Suppressor macrophage treated with lipopolysaccharide for 1 hour (primary cell): ENCODE data around the gene CD248.
"Not testable (repeated sequence)": the region's sequence is repeated elsewhere in the genome, so short reads cannot be mapped to it uniquely, and the experiment has no call there.

Experiments
- DNase-seq, 3 donors: peaks; one replicate each; pipeline ENCODE4 v3.0.0-alpha.2; 2020 to 2022

The CD248 gene, protein sequence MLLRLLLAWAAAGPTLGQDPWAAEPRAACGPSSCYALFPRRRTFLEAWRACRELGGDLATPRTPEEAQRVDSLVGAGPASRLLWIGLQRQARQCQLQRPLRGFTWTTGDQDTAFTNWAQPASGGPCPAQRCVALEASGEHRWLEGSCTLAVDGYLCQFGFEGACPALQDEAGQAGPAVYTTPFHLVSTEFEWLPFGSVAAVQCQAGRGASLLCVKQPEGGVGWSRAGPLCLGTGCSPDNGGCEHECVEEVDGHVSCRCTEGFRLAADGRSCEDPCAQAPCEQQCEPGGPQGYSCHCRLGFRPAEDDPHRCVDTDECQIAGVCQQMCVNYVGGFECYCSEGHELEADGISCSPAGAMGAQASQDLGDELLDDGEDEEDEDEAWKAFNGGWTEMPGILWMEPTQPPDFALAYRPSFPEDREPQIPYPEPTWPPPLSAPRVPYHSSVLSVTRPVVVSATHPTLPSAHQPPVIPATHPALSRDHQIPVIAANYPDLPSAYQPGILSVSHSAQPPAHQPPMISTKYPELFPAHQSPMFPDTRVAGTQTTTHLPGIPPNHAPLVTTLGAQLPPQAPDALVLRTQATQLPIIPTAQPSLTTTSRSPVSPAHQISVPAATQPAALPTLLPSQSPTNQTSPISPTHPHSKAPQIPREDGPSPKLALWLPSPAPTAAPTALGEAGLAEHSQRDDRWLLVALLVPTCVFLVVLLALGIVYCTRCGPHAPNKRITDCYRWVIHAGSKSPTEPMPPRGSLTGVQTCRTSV

DNA sequence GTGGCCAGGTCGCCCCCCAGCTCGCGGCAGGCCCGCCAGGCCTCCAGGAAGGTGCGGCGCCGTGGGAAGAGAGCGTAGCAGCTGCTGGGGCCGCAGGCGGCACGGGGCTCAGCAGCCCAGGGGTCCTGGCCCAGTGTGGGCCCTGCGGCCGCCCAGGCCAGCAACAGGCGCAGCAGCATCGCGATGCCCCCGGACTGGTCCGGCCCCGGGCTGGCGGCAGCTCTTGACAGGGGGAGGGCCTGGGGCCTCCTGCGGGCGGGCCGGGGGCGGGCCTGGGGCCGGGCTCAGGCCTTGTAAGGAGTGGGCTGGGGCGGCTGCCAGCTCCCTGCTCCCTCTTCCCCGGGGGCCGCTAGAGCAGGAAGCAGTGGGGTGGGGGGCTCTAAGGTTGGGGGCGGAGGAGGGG is at the start of gene CD248:
CD248 (minus strand) TSS at position 196 of the 403 bp plus-strand sequence; CDS start at position 179, 17 bp downstream.
- DNase-seq: no peak

DNA sequence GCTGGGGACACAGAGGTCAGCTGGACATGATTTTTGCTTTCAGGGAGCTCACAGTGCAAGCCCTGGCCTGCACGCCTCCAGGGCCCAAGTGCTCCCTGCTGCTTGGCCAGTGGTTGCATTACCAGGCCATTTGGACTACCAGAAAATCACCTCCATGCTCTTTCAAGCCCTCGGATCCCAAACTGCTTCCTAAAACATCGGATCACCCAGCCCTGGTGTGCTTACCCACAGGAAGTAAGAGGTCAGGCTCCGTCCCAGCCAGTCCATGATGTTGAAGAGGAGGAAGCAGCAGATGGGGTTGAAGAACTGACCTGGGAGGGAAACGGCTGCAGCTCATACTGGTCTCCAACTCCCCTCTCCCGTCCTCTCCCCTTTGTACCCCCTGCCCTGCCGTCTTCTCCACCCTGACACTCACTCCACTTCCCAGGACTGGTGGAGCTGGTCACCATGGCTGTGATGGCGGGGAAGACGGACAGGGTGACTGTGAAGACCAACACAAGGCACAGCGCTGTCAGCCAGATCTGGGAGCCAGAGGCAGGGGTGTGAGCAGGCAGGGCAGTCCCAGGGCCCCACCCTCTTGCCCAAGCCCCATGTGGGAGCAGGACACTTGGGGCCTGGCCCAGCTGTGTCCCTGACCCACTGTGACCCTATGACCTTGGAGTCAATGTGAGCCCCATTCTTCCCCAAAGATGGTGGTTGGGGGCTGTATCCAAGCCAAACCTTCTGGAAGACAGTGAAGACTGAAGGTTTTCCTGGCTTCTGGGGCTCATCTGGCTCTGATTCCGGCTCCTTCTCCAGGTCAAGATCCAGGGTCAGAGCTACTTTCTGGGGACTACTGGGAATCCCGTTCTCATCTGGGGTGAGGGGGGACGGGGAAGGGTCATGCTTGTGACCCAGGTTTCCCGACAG is 49.1 kb upstream of the CD248 start:
- no peak for DNase-seq

DNA sequence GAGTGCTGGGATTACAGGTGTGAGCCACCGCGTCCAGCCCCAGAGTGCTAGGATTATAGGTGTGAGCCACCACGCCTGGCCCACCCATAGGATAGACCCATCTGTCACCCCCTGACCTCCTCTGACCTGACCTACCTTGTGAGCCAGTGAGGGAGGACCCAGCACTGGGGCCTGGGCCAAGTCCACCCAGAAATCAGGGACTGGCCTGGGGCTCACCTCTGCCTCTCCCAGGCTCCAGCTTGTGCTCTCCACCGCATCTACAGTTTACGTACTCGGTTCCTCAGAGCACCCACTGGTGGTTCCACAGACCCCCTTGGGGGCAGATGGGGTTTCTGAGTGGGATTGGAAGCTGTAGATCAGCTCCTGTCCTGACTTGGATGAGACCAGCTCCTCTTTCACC is 48.3 kb upstream of the CD248 start:
- DNase-seq: no peak

DNA sequence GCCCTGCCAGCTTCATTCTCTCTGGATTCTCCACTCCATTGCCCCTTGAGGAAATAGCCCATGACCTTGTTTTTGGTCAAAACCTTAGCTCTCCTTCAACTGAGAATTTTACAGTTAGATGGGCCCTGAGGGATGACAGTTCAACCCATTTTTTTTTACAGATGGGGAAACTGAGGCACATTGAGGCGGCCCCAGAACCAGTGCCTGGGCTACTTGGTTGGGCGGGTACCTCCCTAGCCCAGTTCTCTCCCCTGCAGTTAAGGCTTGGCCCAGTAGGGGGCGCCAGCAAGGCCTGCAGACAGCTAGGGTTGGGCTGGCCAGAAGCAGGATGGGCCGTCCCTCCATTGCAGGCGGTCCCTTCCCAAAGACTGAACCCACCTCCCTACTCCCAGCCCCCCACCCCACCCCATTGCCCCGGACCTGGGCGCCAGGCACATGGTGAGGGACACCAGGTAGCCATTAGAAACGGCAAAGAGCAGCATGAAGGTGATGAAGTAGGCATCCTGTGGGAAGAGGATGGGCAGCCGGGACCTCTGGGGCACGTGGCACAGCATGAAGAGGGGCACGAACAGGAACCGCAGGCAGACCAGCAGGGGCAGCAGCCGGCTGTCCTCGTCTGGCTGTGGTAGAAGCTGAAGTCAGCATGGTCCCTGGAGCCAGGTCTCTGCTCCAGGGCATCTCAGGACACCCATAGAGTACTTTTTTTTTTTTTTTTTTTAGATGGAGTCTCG is 47.1 kb upstream of the CD248 start:
- DNase-seq: peak; percentile 58 to 78 (median 69)

DNA sequence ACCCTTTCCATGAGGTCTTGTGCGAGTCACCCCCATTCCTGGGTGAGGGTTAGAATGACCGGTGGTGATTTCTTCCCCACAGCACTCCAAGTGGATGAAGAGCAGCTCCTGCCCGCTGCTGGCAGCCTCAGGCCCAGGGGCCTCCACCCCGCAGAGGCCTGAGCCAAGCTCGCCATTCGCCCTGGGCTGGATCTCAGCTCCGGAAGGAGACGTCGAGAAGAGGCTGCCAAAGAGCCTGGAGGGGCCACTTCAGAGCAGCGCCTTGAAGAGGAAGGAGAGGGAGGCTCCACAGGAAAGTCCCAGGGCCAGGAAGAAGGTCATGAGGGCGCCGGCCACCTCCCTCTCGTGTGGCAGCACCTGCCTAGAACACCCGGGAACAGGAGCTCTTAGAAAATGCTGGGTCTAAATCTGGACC is 46.4 kb upstream of the CD248 start:
- no peak for DNase-seq

DNA sequence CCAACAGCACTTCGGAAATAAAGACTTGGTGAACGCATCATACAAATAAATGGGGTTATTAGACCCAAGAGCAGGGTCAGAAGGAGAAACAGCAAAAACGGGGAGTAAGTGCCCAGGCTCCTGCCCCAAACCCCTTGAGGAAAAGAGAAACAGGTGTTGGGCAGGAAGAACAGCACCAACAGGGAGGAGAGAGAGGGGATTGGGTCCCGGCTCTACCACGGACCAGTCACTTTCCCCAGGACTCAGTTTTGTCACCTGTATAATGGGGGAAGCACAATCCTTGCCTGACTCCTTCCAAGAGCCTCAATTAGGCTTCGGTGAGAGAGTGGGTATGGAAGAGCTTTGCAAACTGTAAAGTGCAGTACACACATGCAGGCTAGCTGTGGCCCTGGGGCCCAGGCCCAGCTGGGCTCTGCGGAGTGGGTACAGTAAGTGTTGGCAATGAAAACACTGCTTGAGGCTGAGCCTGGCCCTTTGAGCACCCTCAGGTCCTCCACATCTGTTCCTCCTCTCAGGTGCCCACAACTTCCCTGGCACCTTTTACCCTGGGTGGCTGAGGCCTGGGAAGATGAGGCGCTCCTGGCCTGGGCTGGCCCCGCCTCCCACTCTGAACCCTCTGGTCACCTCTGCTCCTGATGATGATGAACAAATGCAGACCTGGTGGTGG is 45.8 kb upstream of the CD248 start:
- no peak for DNase-seq

DNA sequence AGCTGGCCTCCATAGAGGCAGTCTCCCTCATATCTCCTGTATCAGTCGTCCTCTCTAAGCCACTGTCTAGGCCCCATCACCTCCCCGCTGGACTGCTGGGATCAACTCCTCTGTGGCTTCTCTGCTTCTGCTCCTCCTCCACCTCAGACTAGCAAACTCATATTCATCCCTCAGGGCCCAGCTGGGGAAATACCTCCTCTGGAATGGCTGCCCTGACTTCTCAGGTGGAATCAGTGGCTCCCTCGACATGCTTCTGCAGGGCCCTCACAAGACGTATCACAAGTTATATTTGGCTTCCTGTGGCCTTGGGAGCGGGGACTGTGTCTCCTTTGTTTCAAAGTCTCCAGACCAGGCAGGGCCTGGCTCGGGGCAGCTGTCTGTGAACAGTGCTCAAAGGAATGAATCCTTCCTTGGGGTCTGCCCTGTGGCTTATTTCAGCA is 44.7 kb upstream of the CD248 start:
- no peak for DNase-seq

DNA sequence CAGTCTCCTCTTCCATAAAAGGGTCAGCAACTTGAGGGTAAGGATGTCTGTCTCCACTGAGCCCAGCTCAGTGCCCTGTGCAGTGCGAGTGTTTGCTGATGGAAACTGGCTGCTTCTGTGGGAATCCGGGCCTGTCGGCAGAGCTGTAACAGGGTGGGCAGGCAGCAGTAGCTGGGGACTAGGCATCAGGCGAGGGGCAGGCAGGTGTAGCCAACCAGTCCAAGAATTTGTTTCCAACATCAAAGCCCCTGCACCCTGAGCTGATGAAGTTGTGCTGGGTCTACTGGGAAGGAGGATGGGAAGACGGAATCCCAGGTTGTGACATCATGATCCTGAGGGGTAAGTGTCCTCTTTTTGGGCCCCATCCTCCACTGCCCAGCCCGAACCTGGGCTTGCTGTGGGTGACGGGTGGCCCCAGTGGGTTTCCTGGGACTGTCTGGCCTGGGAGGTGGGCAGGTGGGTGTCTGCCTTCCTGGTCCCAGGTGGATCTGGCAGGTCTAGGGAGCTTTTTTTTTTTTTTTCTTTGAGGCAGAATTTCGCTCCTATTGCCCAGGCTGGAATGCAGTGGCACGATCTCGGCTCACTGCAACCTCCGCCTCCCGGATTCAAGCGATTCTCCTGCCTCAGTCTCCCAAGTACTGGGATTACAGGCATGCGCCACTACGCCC is 43.7 kb upstream of the CD248 start:
- no peak for DNase-seq

DNA sequence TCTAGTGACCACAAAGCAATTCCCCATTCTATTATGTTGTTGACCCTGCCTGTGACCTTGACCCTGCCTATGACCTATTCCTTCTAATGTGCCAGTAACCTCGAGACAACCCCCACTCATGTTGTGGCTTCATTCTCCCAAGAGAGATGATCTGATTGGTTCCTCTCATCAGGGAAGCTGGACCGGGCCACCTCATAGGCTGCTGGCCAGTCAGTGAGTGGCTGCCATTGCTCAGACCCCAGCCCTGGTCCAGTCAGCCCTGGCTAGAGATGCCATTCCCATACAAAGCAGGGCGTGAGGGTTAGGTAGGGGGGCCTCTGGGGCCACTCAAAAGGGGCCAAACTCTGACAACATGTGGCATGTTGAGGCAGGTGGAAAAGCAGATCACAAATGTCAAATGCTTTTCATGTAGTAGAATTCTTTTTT is 42.8 kb upstream of the CD248 start:
- DNase-seq: no peak

DNA sequence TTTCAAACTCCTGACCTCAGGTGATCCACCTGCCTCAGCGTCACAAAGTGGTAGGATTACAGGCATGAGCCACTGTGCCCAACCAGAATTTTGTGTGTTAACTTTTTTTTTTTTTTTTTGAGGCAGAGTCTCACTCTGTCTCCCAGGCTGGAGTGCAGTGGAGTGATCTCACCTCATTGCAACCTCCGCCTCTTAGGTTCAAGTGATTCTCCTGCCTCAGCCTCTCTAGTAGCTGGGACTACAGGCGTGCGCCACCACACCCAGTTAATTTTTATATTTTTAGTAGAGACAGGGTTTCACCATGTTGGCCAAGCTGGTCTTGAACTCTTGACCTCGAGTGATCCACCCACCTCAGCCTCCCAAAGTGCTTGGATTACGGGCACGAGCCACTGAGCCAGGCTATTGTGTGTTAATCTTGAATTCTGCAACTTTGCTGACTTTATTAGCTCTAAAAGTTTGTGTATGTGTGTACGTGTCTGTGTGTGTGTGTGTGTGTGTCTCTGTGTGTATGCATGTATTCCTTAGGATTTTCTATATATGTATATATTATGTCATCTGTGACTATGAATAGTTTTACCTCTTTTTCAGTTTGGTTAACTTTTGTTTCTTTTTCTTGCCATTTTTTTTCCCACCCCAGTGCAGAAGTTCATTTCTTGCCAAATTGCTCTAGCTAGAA is 33.9 kb upstream of the CD248 start:
- DNase-seq: not testable (repeated sequence)

DNA sequence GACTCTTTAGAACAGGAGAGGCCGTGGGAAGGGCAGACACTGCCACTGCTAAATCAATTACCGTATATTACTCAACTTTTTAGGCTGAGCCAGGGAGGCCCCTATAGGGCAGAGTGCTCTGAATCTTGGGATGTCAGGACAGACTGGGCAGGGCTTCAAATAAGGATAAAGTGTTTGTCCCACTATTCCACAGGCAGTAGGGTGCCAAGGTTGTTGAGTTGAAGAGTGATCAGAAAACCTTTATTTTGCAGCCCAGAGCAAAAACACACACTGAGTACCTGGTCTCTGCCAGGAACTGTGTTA is 32.2 kb upstream of the CD248 start:
- no peak for DNase-seq

DNA sequence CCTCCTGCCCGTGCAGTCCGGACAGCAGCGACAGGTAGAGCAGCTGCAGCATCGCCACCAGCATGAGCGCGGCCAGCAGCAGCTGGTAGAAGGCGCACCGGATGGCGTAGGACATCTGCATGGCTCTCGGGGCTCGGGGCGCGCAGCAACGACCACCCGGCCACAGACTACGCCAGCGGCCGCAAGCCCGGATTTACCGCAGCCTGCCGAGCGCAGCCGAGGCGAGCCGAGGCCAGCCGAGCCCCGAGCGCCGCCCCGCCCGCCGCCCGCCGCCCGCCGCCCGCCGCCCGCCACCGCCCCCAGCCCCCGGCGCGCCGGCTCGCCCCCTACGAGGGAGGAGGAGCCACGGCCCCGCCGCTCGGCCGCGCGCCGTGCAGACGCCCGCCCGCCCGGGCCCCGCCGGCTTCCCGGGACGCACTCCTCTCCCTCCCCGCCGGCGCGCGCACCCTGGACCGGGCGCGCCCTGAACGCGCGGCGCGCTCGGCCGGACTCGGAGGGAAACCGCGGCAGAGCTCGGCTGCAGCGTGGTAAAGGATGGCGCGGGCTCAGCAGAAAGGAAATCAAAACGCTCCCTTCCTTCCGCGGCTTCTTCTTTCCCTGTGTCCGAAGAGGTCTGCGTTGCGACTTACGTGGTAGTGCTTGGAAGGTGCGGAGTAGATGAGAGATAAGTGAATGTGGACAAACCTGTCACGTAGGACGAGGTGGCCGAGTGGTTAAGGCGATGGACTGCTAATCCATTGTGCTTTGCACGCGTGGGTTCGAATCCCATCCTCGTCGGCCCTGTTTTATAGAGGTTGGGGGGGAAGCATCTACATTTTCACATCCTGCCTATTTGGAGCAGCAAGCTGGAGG is 30.8 kb upstream of the CD248 start, which contains the start of gene B4GAT1:
B4GAT1 (minus strand) TSS at position 205 of the 852 bp plus-strand sequence; CDS start at position 121, 84 bp downstream.
- DNase-seq: peak; percentile 75 to 86 (median 77)

DNA sequence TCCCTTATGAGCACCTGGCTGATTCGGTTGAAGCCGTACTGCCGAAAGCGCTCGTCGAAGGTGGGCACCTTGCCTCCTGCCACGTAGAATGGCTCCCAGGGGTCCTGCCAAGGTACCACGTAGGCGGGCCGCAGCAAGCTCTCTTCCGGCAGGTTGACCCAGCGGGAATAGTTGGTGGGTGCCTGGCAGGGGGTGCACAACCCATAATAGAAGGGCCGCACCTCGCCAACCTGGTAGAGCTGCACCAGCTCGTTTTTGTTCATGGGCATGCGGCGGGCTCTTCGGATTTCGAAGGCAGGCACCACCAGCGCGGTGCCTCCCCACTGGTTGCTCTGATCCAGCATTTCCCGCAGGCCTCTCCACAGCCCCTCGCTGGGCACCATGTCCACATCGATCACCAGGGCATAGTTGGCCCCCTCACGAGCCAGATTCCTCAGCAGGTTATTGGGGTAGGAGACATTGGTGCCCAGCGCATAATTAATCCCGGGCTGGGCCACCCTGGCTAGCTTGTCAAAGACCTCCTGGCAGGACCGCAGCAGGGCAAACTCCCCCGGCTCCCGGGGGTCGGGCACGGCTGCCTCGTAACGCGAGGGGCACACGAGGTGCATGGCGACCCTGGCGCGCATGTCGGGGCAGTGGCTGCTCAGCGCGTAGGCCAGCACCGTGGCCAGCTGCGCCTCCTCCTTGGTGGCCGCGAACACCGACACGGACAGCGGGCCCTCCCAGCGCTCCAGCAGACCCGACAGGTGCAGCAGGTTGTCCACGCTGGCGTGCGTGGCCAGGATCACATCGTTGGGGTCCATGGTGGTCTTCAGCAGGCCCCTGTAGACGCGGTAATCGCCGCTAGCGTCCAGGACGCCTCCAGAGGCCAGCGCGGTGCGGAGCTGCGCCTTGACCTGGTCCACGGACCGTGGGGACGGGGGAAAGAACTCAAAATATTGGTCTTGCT is 29.9 kb upstream of the CD248 start:
- DNase-seq: peak in 1 of 3 donors; percentile 22

DNA sequence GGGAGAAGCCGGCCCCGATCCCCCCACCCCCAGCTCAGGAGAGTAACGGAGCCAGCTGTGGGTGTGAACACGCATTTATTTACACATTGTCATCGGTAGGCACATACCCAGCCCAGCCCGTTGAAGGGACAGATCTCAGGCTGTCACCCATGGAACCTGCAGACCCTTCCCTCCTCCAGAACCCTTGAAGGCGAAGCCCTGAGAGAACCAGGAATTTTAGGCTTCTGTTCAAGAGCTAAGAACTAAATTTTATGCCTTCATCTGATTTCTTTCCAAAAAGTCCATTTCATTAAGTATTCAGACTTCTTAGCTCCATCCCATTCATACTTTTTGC is 28.4 kb upstream of the CD248 start:
- DNase-seq: no peak

DNA sequence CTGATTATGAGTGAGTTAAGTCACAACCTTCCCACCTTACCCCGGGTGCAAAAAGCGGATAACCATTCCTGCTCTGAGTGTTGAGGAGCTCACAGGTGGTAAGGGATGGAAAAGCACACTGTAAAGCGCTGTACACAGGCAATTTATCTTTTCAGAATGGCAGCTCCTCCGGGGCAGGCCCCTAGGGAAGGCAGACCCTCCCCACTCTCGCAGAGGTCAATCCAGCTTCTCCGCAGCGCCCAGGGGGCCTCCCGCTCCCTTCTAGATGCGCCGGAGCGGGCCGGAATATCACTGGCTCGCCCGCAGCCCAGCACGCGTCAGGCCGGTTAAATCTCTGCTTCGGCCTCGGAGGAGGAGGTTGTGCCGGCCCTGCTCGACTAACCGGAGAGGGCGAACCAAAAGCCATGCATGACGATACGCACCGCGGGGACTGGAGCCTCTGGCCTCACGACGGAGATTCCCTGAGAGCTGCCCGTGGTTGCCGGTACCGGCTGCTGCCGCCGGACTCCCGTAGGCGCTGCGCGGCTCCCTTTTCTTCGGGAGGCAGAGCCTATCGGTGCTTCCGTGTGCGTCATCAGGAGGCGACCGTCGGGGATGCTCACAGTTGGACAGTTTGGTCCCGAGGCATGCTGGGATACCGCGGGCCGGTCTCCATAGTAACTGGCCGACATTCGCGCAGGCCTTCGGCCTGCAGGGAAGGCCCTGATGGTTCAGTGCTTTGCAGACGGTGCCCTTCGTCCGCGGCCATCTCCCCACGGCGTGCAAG is 27.9 kb upstream of the CD248 start, which contains the start of gene BRMS1:
BRMS1 (minus strand) TSS at position 555 of the 766 bp plus-strand sequence. CDS start 2,870 bp downstream, outside the sequence.
- peak; percentile 98 to 99 (median 98) for DNase-seq

DNA sequence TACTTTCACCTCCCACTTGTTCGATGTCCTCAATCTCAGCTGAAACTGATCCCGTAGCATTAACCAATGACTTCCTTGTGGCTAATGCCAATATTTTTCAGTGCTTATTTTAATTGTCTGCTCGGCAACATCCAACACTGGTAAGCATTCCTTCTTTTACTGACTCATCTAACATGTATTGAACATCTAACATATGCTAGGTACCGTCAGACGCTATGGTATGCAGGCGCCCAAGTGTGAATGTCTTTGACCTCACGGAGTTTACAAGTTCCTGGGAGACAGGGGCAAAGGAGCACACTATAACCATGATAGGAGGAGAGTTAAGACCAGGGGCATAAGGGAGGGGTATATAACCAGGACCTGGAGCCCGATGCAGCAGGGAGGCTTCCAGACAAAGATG is 26.3 kb upstream of the CD248 start:
- no peak for DNase-seq

DNA sequence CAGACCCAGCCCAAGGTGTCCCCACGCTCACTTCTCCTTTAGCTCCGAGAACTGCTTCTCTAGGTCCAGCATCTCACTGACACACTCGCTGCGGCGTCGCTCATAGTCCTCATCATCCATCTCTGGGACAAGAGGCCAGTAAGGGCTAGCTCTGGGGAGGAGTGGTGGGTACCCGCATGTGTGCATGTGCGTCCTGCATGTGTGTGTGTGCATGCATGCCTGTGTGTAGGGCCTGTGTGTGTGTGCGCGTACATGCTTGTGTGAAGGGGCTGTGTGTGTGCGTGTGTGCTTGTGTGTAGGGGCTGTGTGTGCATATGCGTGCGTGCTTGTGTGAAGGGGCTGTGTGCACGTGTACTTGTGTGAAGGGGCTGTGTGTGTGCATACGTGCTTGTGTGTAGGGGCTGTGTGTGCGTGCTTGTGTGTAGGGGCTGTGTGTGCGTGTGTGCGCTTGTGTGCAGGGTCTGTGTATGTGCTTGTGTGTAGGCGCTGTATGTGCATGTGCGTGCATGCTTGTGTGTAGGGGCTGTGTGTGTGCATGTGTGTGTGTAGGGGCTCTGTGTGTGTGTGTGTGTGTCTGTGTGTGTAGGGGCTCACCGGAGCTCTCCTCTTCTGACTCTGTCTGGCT is 24.8 kb upstream of the CD248 start:
- DNase-seq: no peak
